HepG2 (cell line): Measurements from ENCODE around the gene TBC1D16. TPM values are rescaled to one million over a fixed set of nuclear protein-coding genes. Genes with fewer than 3 reads are reported as not detected.
A peak's percentile ranks its signal among the peaks of the same experiment; 100 is the strongest.

ENCODE experiments used
- ARNTL ChIP-seq: sonication (generic); formaldehyde crosslinking; IDR thresholded peaks from 2 replicates; pipeline ENCODE4 v1.4.0; 2020; ENCODE audit warnings: mild to moderate bottlenecking, missing genetic modification reagents
- CREM ChIP-seq, 2 experiments: sonication (generic) in 1 of 2; formaldehyde crosslinking in 1 of 2; IDR thresholded peaks; 2 replicates each; pipeline versions ENCODE4 v1.4.0 to v1.6.1; 2016 to 2020; ENCODE audit warnings: antibody characterized with exemption in 1 of 2, mild to moderate bottlenecking in 1 of 2, missing genetic modification reagents in 1 of 2
- EZH2 ChIP-seq: conservative IDR thresholded peaks from 2 replicates; pipeline ENCODE4 v1.6.1; 2012; ENCODE audit warnings: mild to moderate bottlenecking, low read depth, low read length, moderate library complexity
- HNF4A ChIP-seq: sonication (generic); formaldehyde crosslinking; IDR thresholded peaks from 2 replicates; pipeline ENCODE4 v1.4.0; 2020; ENCODE audit warnings: missing genetic modification reagents
- POLR2AphosphoS2 ChIP-seq: IDR thresholded peaks from 2 replicates; pipeline ENCODE4 v1.6.1; 2011; ENCODE audit warnings: low read depth, low read length, improper control_type of control experiment
- SALL2 ChIP-seq: sonication (generic); formaldehyde crosslinking; IDR thresholded peaks from 2 replicates; pipeline ENCODE4 v1.8.1; 2023; ENCODE audit warnings: mild to moderate bottlenecking, missing genetic modification reagents, inconsistent platforms
- SP1 ChIP-seq, 2 experiments: fragments of 450-650 bp in 1 of 2; sonication (generic) in 1 of 2; formaldehyde crosslinking in 1 of 2; IDR thresholded peaks; 2 replicates each; pipeline versions ENCODE4 v1.4.0 to v1.6.1; 2016 to 2020; ENCODE audit warnings: missing genetic modification reagents in 1 of 2
- TGIF2 ChIP-seq: IDR thresholded peaks from 2 replicates; pipeline ENCODE4 v1.6.1; 2016; ENCODE audit warnings: control low read depth, missing compliant biosample characterization
- ZFP1 ChIP-seq: IDR thresholded peaks from 2 replicates; pipeline ENCODE4 v1.6.1; 2016
- ZFY ChIP-seq: sonication (generic); formaldehyde crosslinking; IDR thresholded peaks from 2 replicates; pipeline ENCODE4 v1.4.0; 2020; ENCODE audit warnings: missing genetic modification reagents
- ZNF274 ChIP-seq: sonication (generic); formaldehyde crosslinking; IDR thresholded peaks from 2 replicates; pipeline ENCODE4 v1.5.1; 2020; ENCODE audit warnings: mild to moderate bottlenecking, missing genetic modification reagents
- ZNF350 ChIP-seq: sonication (generic); formaldehyde crosslinking; IDR thresholded peaks from 2 replicates; pipeline ENCODE4 v1.4.0; 2020; ENCODE audit warnings: mild to moderate bottlenecking, low read depth, missing genetic modification reagents, borderline replicate concordance
- polyA plus RNA-seq, 8 experiments: library from polyadenylated mRNA; depleted of rRNA in 3 of 8; stranded (reverse) in 7 of 8; unstranded in 1 of 8; fragments of >200 nt; fragmentation: Illumina TruSeq in 4 of 8; extraction: Trizol in 4 of 8; gene quantifications; 2 replicates each; pipeline versions ENCODE4 v1.2.1 to v1.2.3, GENCODE V29; 2011 to 2016; ENCODE audit warnings: low read depth in 4 of 8, missing spikeins in 1 of 8, mixed read lengths in 1 of 8; ENCODE audit not compliant: insufficient read depth in 1 of 8
- total RNA-seq, 5 experiments: library from RNA; depleted of rRNA; stranded (reverse); fragments of >200 nt; fragmentation: Illumina TruSeq; extraction: Trizol; gene quantifications; 2 replicates each; pipeline ENCODE4 v1.2.3, GENCODE V29; 2016; ENCODE audit warnings: low read depth in 1 of 5
- TF ChIP-seq, protein P1 (sequence below), 2 experiments: sonication (generic) in 1 of 2; formaldehyde crosslinking in 1 of 2; IDR thresholded peaks; 2 replicates each; pipeline versions ENCODE4 v1.5.1 to v1.6.1; 2011 to 2020; ENCODE audit warnings: borderline replicate concordance in 1 of 2, low read depth in 1 of 2, low read length in 1 of 2, mild to moderate bottlenecking in 1 of 2, missing genetic modification reagents in 1 of 2, moderate library complexity in 1 of 2
- TF ChIP-seq, protein P2 (sequence below): sonication (generic); formaldehyde crosslinking; IDR thresholded peaks from 2 replicates; pipeline ENCODE4 v1.5.1; 2020; ENCODE audit warnings: missing genetic modification reagents, mild to moderate bottlenecking, borderline replicate concordance
- TF ChIP-seq, protein P3 (sequence below): IDR thresholded peaks from 2 replicates; pipeline ENCODE4 v1.6.1; 2016; ENCODE audit warnings: control low read depth
- TF ChIP-seq, protein P4 (sequence below): sonication (generic); formaldehyde crosslinking; IDR thresholded peaks from 2 replicates; pipeline ENCODE4 v1.4.0; 2020; ENCODE audit warnings: missing genetic modification reagents, borderline replicate concordance
- TF ChIP-seq, protein P5 (sequence below): sonication (generic); formaldehyde crosslinking; IDR thresholded peaks from 2 replicates; pipeline ENCODE4 v1.4.0; 2020; ENCODE audit warnings: missing genetic modification reagents

The TBC1D16 gene
- total and polyA plus RNA-seq, 2 of the 13 experiments (the other 11 are each of a cell fraction or from before 2014, with no cell fraction given), result 14.9 to 24.9 TPM

DNA sequence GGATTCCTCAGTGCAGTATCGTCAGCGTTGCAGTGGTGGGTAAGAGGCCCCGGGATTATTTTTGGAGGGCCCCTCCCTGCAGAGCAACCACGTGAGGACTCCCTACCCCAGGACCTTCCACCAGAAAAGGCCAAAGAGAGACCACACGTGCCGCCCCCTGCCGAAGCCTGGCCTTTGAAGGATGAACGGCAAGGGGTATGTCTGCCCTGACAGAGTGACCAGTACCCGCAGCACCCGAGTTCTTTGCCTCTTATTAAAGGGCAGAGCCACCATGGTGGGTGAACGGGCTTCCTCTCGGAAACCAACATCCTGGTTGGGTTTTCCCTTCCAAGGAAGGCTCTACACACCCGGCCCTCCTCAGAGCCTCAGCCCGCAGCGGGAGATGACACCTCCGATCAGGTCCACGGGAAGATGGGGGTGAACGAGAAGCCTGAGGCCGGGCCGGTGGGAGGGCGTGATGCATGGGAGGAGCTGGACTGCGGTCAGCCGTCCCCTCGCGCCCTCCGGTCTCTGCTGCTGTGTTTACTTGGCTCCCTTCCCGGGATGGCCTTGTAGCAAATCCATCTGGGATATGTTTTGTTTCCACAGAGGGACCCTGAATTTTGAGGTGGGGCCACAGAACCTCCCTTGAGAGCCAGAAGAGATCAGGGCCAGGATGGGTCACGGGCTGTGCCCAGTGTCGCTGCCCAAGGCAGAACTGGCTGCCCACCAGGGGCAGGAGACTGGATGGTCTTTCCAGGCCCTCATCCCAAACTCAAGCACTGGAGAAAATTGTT lies 49.1 kb downstream of the TBC1D16 start (continued):
- TF ChIP-seq EZH2, result no peak
- TF ChIP-seq, protein P1, sequence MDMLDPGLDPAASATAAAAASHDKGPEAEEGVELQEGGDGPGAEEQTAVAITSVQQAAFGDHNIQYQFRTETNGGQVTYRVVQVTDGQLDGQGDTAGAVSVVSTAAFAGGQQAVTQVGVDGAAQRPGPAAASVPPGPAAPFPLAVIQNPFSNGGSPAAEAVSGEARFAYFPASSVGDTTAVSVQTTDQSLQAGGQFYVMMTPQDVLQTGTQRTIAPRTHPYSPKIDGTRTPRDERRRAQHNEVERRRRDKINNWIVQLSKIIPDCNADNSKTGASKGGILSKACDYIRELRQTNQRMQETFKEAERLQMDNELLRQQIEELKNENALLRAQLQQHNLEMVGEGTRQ (IDR thresholded peaks at IDR 0.05; ENCODE audit: low read depth, low read length), result 0 out of 2 replicates have a peak, but pooled peaks have one; percentile 5
- TF ChIP-seq, protein P1 (CRISPR knock-in tag; IDR thresholded peaks at IDR 0.05; ENCODE audit: borderline replicate concordance), result peak; percentile 15
- TF ChIP-seq SP1 (IDR thresholded peaks at IDR 0.05), result no peak
- TF ChIP-seq SP1 (CRISPR knock-in tag; IDR thresholded peaks at IDR 0.05), result peak; percentile 58; the same call in 1 of the 2 replicates
- TF ChIP-seq POLR2AphosphoS2, result no peak
- peak; percentile 77 for TF ChIP-seq ARNTL (CRISPR knock-in tag)
- TF ChIP-seq, protein P2, sequence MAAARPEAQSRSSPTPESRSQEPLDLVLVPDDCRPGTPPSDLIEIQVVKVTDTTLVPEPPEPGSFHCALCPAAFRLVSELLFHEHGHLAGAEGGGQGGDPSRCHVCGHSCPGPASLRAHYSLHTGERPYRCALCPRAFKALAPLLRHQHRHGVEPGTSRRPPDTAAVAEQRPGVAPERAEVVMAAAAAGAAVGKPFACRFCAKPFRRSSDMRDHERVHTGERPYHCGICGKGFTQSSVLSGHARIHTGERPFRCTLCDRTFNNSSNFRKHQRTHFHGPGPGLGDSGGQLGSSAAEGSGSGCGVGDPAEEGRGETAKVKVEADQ (CRISPR knock-in tag), result peak; percentile 68; the same call in 1 of the 2 replicates
- TF ChIP-seq ZNF350, result peak; percentile 52; the same call in 1 of the 2 replicates
- peak; percentile 76 for TF ChIP-seq TGIF2
- TF ChIP-seq ZFY (CRISPR knock-in tag), result peak; percentile 71; the same call in 1 of the 2 replicates
- TF ChIP-seq, protein P3, sequence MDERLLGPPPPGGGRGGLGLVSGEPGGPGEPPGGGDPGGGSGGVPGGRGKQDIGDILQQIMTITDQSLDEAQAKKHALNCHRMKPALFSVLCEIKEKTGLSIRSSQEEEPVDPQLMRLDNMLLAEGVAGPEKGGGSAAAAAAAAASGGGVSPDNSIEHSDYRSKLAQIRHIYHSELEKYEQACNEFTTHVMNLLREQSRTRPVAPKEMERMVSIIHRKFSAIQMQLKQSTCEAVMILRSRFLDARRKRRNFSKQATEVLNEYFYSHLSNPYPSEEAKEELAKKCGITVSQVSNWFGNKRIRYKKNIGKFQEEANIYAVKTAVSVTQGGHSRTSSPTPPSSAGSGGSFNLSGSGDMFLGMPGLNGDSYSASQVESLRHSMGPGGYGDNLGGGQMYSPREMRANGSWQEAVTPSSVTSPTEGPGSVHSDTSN (CRISPR knock-in tag), result peak; percentile 27; the same call in 1 of the 2 replicates
- TF ChIP-seq SALL2 (CRISPR knock-in tag), result peak; percentile 49; the same call in 1 of the 2 replicates
- no peak; the same call in 1 of the 2 replicates for TF ChIP-seq ZNF274 (CRISPR knock-in tag)
- TF ChIP-seq CREM (IDR thresholded peaks at IDR 0.05), result peak; percentile 74; the same call in 1 of the 2 replicates
- no peak for TF ChIP-seq CREM (CRISPR knock-in tag; IDR thresholded peaks at IDR 0.05)
- peak; percentile 80 for TF ChIP-seq ZFP1 (CRISPR knock-in tag)
- TF ChIP-seq, protein P4, sequence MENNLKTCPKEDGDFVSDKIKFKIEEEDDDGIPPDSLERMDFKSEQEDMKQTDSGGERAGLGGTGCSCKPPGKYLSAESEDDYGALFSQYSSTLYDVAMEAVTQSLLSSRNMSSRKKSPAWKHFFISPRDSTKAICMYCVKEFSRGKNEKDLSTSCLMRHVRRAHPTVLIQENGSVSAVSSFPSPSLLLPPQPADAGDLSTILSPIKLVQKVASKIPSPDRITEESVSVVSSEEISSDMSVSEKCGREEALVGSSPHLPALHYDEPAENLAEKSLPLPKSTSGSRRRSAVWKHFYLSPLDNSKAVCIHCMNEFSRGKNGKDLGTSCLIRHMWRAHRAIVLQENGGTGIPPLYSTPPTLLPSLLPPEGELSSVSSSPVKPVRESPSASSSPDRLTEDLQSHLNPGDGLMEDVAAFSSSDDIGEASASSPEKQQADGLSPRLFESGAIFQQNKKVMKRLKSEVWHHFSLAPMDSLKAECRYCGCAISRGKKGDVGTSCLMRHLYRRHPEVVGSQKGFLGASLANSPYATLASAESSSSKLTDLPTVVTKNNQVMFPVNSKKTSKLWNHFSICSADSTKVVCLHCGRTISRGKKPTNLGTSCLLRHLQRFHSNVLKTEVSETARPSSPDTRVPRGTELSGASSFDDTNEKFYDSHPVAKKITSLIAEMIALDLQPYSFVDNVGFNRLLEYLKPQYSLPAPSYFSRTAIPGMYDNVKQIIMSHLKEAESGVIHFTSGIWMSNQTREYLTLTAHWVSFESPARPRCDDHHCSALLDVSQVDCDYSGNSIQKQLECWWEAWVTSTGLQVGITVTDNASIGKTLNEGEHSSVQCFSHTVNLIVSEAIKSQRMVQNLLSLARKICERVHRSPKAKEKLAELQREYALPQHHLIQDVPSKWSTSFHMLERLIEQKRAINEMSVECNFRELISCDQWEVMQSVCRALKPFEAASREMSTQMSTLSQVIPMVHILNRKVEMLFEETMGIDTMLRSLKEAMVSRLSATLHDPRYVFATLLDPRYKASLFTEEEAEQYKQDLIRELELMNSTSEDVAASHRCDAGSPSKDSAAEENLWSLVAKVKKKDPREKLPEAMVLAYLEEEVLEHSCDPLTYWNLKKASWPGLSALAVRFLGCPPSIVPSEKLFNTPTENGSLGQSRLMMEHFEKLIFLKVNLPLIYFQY, result no peak; the same call in 1 of the 2 replicates
- peak; percentile 92 for TF ChIP-seq HNF4A (CRISPR knock-in tag)
- TF ChIP-seq, protein P5, sequence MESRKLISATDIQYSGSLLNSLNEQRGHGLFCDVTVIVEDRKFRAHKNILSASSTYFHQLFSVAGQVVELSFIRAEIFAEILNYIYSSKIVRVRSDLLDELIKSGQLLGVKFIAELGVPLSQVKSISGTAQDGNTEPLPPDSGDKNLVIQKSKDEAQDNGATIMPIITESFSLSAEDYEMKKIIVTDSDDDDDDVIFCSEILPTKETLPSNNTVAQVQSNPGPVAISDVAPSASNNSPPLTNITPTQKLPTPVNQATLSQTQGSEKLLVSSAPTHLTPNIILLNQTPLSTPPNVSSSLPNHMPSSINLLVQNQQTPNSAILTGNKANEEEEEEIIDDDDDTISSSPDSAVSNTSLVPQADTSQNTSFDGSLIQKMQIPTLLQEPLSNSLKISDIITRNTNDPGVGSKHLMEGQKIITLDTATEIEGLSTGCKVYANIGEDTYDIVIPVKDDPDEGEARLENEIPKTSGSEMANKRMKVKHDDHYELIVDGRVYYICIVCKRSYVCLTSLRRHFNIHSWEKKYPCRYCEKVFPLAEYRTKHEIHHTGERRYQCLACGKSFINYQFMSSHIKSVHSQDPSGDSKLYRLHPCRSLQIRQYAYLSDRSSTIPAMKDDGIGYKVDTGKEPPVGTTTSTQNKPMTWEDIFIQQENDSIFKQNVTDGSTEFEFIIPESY, result peak; percentile 17; the same call in 1 of the 2 replicates
